ENCODE measurements around the gene PLCG2. TPM values are rescaled to one million over a fixed set of nuclear protein-coding genes. Genes with fewer than 3 reads are reported as not detected.

Gene PLCG2
- total RNA-seq, 1 donor, result 0.43 TPM

DNA sequence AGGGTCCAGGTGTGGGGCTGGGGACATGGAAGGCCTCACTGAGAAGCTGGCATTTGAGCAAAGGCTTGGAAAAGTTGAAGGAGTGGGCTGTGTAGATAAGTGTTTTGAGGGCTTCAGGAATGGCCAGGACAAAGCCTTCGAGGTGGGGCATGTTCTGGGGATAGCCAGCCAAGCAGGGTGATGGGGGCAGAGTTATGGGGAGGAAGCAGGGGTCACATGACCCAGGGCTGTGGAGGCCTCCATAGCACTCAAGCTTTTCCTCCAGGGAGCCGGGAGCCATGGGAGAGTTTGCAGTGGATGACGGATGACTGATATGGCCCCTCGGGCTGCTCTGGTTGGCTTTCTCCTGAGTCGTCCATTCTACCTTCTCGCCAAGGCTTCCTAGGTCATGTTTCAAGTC, 27.6 kb downstream of the PLCG2 start:
- TF ChIP-seq, protein P1, sequence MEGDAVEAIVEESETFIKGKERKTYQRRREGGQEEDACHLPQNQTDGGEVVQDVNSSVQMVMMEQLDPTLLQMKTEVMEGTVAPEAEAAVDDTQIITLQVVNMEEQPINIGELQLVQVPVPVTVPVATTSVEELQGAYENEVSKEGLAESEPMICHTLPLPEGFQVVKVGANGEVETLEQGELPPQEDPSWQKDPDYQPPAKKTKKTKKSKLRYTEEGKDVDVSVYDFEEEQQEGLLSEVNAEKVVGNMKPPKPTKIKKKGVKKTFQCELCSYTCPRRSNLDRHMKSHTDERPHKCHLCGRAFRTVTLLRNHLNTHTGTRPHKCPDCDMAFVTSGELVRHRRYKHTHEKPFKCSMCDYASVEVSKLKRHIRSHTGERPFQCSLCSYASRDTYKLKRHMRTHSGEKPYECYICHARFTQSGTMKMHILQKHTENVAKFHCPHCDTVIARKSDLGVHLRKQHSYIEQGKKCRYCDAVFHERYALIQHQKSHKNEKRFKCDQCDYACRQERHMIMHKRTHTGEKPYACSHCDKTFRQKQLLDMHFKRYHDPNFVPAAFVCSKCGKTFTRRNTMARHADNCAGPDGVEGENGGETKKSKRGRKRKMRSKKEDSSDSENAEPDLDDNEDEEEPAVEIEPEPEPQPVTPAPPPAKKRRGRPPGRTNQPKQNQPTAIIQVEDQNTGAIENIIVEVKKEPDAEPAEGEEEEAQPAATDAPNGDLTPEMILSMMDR (IDR thresholded peaks at IDR 0.05; ENCODE audit: insufficient read depth, low read depth, low read length), result no peak
- H3K4me3 ChIP-seq (ENCODE audit: low read depth, low read length), result no peak overlapping the region

GRCh38 chr16:81807767-81808358, 28.8 kb downstream of the PLCG2 start:
- no peak overlapping the region for H3K4me3 ChIP-seq (ENCODE audit: low read depth, low read length)
- DNase-seq (ENCODE audit: low read depth), result no peak
- TF ChIP-seq, protein P1 (IDR thresholded peaks at IDR 0.05; ENCODE audit: insufficient read depth, low read depth, low read length), result no peak

More for the DNA sequence above, 27.6 kb downstream of the PLCG2 start:
- no peak for DNase-seq (ENCODE audit: low read depth)

DNA sequence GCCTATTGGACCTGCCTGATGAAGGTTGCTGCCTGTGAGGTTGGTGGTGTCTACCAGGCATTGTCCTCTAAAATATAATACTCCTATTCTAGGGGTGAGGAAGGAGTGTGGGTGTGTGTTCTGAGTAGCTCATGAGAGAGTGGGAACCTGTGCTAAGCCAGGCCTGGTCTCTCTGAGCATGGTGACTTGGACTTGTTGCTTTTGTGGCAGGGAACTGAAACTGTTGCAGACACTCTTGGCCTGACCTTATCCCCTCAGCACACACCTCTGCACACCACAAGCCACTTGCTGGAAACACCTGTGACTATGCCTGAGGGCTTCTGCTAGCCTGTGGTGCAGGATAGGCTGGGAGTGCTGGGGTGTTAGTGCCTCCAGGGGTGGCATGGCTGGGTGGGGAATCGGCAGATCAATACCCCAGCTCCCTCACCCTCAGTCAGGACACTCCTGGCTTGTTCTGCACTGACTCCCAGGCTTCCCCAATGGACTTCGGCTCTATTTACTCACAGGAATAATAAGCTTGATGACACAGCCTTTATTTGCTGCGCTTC, 29.9 kb downstream of the PLCG2 start:
- no peak for DNase-seq (ENCODE audit: low read depth)
- TF ChIP-seq, protein P1 (IDR thresholded peaks at IDR 0.05; ENCODE audit: insufficient read depth, low read depth, low read length), result no peak
- H3K4me3 ChIP-seq (ENCODE audit: low read depth, low read length), result no peak overlapping the region

DNA sequence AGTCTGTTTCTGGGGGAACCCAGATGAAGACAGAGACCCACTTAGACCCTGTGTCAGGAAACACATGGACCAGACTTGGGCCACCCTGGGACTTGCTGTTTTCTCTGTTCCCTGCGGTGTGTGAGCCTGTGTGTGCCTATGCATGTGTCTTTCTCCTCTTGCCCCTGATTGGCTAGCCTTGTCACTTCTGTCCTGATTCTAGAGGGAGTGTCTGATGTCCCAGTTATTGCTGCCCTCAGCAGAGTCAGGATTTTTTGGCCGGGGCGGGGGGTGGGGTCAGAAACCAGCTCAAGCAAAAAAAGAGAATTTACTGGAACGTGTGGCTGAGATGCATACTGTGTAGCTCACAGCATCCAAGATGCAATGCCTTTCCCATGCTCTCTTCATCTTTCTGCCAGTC, 30.5 kb downstream of the PLCG2 start:
- no peak overlapping the region for H3K4me3 ChIP-seq (ENCODE audit: low read depth, low read length)
- DNase-seq (ENCODE audit: low read depth), result no peak
- TF ChIP-seq, protein P1 (IDR thresholded peaks at IDR 0.05; ENCODE audit: insufficient read depth, low read depth, low read length), result no peak

GRCh38 chr16:81810361-81810760, 31.3 kb downstream of the PLCG2 start:
- no peak overlapping the region for H3K4me3 ChIP-seq (ENCODE audit: low read depth, low read length)
- TF ChIP-seq, protein P1 (IDR thresholded peaks at IDR 0.05; ENCODE audit: insufficient read depth, low read depth, low read length), result no peak
- no peak for DNase-seq (ENCODE audit: low read depth)

GRCh38 chr16:81810894-81811538, 31.9 kb downstream of the PLCG2 start:
- no peak overlapping the region for H3K4me3 ChIP-seq (ENCODE audit: low read depth, low read length)
- TF ChIP-seq, protein P1 (IDR thresholded peaks at IDR 0.05; ENCODE audit: insufficient read depth, low read depth, low read length), result no peak
- no peak for DNase-seq (ENCODE audit: low read depth)

Data from fibroblast of villous mesenchyme (primary cell).